ENCODE data around the gene RUNDC1. TPM values are rescaled to one million over a fixed set of nuclear protein-coding genes. Genes with fewer than 3 reads are reported as not detected.
A peak's percentile ranks its signal among the peaks of the same experiment; 100 is the strongest.

RUNDC1 gene
- 7.7 and 8.8 TPM in 2 replicates for total RNA-seq
- polyA plus RNA-seq, result 6.3 and 8.0 TPM in 2 replicates
- polyA plus RNA-seq (2012), result 5.6 and 7.2 TPM in 2 replicates
- 11.5 and 15.9 TPM in 2 replicates for polyA minus RNA-seq (ENCODE audit: low replicate concordance)

DNA sequence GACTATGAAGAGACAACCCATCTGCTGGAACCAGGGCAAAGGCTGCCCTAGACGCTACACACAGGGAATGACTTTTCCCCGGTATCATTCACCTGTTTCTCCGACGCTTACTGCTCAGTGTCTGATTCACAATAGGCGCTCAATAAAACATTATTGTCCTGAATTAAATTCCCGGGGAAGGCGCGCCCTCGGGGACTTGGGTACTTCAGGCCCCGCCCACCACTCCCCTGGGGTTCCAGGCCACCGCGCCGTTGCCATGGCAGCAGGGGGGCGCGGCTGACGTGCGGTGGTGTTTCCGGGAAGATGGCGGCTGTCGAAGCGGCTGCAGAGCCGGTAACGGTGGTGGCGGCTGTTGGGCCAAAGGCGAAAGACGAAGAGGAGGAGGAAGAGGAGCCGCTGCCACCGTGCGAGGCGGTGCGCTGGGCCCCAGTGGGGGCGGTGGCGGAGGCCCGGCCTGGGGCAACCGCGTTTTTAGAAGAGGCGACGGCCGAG lies at the start of gene RUNDC1:
Gene RUNDC1, plus strand, starts transcription at position 292 of the 492 bp plus-strand sequence. Its CDS starts 12 bp downstream, at position 304.
- DNase-seq (ENCODE audit: low read depth in 2 of 2), result peak; percentile 78 to 80
- H3K4me1 ChIP-seq (ENCODE audit: control insufficient read depth, extremely low read depth, insufficient read depth, low read length), result peaks cover 6% of the 10 kb centered on the region
- no peaks in the 10 kb centered on the region for H4K20me1 ChIP-seq (ENCODE audit: control insufficient read depth, extremely low read depth, insufficient read depth, low read length)
- H3K9me3 ChIP-seq (ENCODE audit: control insufficient read depth, insufficient read depth, low read depth, low read length), result no peaks in the 10 kb centered on the region
- H3K27ac ChIP-seq (ENCODE audit: insufficient read depth, low read length), result peak within 1 kb of the TSS; percentile 77
- no peaks in the 10 kb centered on the region for H3K27me3 ChIP-seq (ENCODE audit: control insufficient read depth, insufficient read depth, low read length)
- H3K4me3 ChIP-seq (replicated peaks in 1 of 4; ENCODE audit: control extremely low read depth in 1 of 4, insufficient read depth in 1 of 4, low read depth in 3 of 4, low read length in 4 of 4), result peak within 1 kb of the TSS; percentile 85 to 95 (median 90)
- H3K4me2 ChIP-seq (ENCODE audit: extremely low read depth, insufficient read depth, low read length), result peak within 1 kb of the TSS; percentile 99
- no peaks in the 10 kb centered on the region for H3K36me3 ChIP-seq (ENCODE audit: control insufficient read depth, insufficient read depth, low read length)
- peaks cover 18% of the 10 kb centered on the region for H3K79me2 ChIP-seq (ENCODE audit: control insufficient read depth, insufficient read depth, low read length)
- peak within 1 kb of the TSS; percentile 82 for H3K9ac ChIP-seq (ENCODE audit: insufficient read depth, low read length)
- H2AFZ ChIP-seq (ENCODE audit: low read length), result peak within 1 kb of the TSS; percentile 79
- no peak for TF ChIP-seq CTCF (conservative IDR thresholded peaks at IDR 0.05 in 1 of 2, IDR thresholded peaks at IDR 0.05 in 1 of 2; ENCODE audit: low read depth in 1 of 2, low read length in 2 of 2)
- TF ChIP-seq EZH2 (IDR thresholded peaks at IDR 0.05; ENCODE audit: low read length, missing control alignments), result no peak

DNA sequence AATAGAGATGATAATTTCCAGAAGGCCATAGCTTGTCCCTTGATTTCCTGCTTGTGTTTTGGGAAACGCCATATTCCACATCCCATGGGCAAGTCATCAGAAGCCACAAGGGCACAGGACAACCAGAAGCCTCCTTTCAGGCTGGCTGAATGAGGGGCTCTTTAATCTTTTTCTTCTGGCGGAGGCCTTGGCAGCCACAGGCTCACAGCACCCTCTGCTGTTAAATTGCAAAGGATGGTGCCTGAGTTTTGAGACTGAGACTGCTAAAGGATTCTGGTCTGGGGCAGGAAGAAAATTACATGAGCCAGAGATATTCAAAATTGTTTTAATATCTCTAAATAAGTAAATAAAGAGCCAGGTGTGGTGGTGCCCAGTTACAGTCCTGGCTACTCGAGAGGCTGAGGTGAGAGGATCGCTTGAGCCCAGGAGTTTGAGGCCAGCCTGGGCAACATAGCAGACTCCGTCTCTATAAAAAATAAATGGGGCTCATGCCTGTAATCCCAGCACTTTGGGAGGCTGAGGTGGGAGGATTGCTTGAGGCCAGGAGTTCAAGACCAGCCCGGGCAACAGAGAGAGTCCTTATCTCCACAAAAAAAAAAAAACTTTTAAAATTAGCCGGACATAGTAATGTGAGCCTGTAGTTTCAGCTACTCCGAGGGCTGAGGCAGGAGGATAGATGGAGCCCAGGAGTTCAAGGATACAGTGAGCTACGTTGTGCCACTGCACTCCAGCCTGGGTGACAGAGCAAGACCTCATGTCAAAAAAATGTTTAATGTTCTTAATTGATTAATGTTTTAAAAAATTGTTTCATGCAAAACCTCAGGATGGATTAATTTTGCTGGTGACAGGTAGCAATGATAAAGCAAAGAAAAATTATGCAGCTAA lies 42.4 kb upstream of the RUNDC1 start:
- H2AFZ ChIP-seq (ENCODE audit: low read length), result no peak overlapping the region
- no peaks in the 10 kb centered on the region for H3K27me3 ChIP-seq (ENCODE audit: control insufficient read depth, insufficient read depth, low read length)
- H3K4me1 ChIP-seq (ENCODE audit: control insufficient read depth, extremely low read depth, insufficient read depth, low read length), result no peaks in the 10 kb centered on the region
- H3K79me2 ChIP-seq (ENCODE audit: control insufficient read depth, insufficient read depth, low read length), result no peaks in the 10 kb centered on the region
- H3K9me3 ChIP-seq (ENCODE audit: control insufficient read depth, insufficient read depth, low read depth, low read length), result no peaks in the 10 kb centered on the region
- peak; percentile 46 to 74 for DNase-seq (ENCODE audit: low read depth in 2 of 2)
- no peak overlapping the region for H3K4me3 ChIP-seq (replicated peaks in 1 of 4; ENCODE audit: control extremely low read depth in 1 of 4, insufficient read depth in 1 of 4, low read depth in 3 of 4, low read length in 4 of 4)
- H4K20me1 ChIP-seq (ENCODE audit: control insufficient read depth, extremely low read depth, insufficient read depth, low read length), result no peaks in the 10 kb centered on the region
- H3K9ac ChIP-seq (ENCODE audit: insufficient read depth, low read length), result no peak overlapping the region
- no peaks in the 10 kb centered on the region for H3K36me3 ChIP-seq (ENCODE audit: control insufficient read depth, insufficient read depth, low read length)
- no peak overlapping the region for H3K4me2 ChIP-seq (ENCODE audit: extremely low read depth, insufficient read depth, low read length)
- TF ChIP-seq EZH2 (IDR thresholded peaks at IDR 0.05; ENCODE audit: low read length, missing control alignments), result no peak
- TF ChIP-seq CTCF (conservative IDR thresholded peaks at IDR 0.05 in 1 of 2, IDR thresholded peaks at IDR 0.05 in 1 of 2; ENCODE audit: low read depth in 1 of 2, low read length in 2 of 2), result peak; percentile 77 to 79
- H3K27ac ChIP-seq (ENCODE audit: insufficient read depth, low read length), result no peak overlapping the region

- Histone ChIP-seq H4K20me1 (ENCODE audit: control insufficient read depth, extremely low read depth, insufficient read depth, low read length) (no peaks in the 10 kb centered on the region), H3K9ac (ENCODE audit: insufficient read depth, low read length) (no peak overlapping the region), H3K79me2 (ENCODE audit: control insufficient read depth, insufficient read depth, low read length) (no peaks in the 10 kb centered on the region), H3K27me3 (ENCODE audit: control insufficient read depth, insufficient read depth, low read length) (no peaks in the 10 kb centered on the region), H3K27ac (ENCODE audit: insufficient read depth, low read length) (no peak overlapping the region), H3K36me3 (ENCODE audit: control insufficient read depth, insufficient read depth, low read length) (peaks cover 2% of the 10 kb centered on the region), H3K4me1 (ENCODE audit: control insufficient read depth, extremely low read depth, insufficient read depth, low read length) (no peaks in the 10 kb centered on the region), H3K4me3 (replicated peaks in 1 of 4; ENCODE audit: control extremely low read depth in 1 of 4, insufficient read depth in 1 of 4, low read depth in 3 of 4, low read length in 4 of 4) (no peak overlapping the region), H2AFZ (ENCODE audit: low read length) (no peak overlapping the region), H3K4me2 (ENCODE audit: extremely low read depth, insufficient read depth, low read length) (peak overlapping the region; percentile 35), H3K9me3 (ENCODE audit: control insufficient read depth, insufficient read depth, low read depth, low read length) (no peaks in the 10 kb centered on the region)
- peak in 1 of 2 donors; percentile 62 for DNase-seq (ENCODE audit: low read depth in 2 of 2)
- TF ChIP-seq EZH2 (IDR thresholded peaks at IDR 0.05; ENCODE audit: low read length, missing control alignments) (no peak), CTCF (conservative IDR thresholded peaks at IDR 0.05 in 1 of 2, IDR thresholded peaks at IDR 0.05 in 1 of 2; ENCODE audit: low read depth in 1 of 2, low read length in 2 of 2) (no peak)
These were observed 36.2 kb upstream of the RUNDC1 start for GRCh38 chr17:42944211-42944610.
